ENCODE measurements around the gene PPP1R3C. TPM values are rescaled to one million over a fixed set of nuclear protein-coding genes. Genes with fewer than 3 reads are reported as not detected.

PPP1R3C gene
- total RNA-seq, 2 donors from 2014 or later: 10.6 to 20.5 TPM

DNA sequence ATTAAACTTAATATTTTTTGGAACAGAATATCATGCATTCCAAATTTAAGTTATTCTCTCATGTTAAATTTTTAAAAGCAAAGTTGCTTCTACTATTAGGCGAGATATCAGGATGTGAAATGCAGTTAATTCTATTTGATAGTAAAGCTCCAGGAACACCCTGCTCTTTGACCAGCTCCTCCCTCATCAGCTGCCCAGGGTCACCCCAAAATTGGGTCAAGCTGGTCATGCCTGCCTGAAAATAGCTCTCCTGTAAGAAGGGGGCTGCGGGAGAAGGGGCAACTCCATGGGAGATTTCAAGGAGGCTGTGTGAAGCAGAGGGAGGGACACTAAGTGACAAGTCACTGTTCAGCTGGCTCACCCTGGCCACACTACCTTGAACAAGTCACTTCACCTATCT lies 5.9 kb downstream of the PPP1R3C start:
- H3K9me3 ChIP-seq: no peaks in the 10 kb centered on the region
- no peaks in the 10 kb centered on the region for H3K4me1 ChIP-seq (replicated peaks)
- no peak overlapping the region for H3K4me3 ChIP-seq
- H3K36me3 ChIP-seq: no peaks in the 10 kb centered on the region
- no peak for TF ChIP-seq POLR2AphosphoS5 (IDR thresholded peaks at IDR 0.05)
- no peak overlapping the region for H3K27ac ChIP-seq
- no peak for DNase-seq (ENCODE audit: low spot score)
- intact Hi-C loops (cut with DNase I): no loop called here
- WGBS: 81% methylated on average over 2 of the region's 2 CpGs
- H3K27me3 ChIP-seq (replicated peaks; ENCODE audit: insufficient read depth): no peaks in the 10 kb centered on the region

DNA sequence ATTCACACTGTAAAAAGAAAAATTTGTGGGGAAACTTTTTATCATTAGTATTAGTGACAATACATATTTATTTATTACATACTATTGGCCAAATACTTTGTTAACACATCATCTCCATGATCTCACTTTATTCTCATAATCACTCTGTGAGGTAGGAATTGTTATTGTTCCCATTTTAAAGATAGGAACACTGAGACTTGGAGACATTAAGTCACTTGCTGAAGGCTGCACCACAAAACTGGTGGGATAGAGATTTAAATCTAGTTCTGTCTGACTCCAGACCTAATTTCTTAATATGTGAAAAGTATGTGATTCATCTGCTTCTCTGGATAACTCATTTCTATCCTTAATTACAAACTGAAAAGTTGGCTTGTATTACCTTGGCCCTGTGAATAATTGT lies 8.2 kb downstream of the PPP1R3C start:
- intact Hi-C loops (cut with DNase I): no loop called here
- DNase-seq (ENCODE audit: low spot score): no peak
- TF ChIP-seq POLR2A (IDR thresholded peaks at IDR 0.05) (no peak), CTCF (IDR thresholded peaks at IDR 0.05) (no peak), POLR2AphosphoS5 (IDR thresholded peaks at IDR 0.05) (no peak)
- no peaks in the 10 kb centered on the region for H3K9me3 ChIP-seq
- no peaks in the 10 kb centered on the region for H3K36me3 ChIP-seq
- H3K27me3 ChIP-seq (replicated peaks; ENCODE audit: insufficient read depth): no peaks in the 10 kb centered on the region
- H3K4me1 ChIP-seq (replicated peaks): no peaks in the 10 kb centered on the region
- no peak overlapping the region for H3K27ac ChIP-seq
- no peak overlapping the region for H3K4me3 ChIP-seq

GRCh38 chr10:91622601-91623000 lies 10.3 kb downstream of the PPP1R3C start:
- H3K27ac ChIP-seq: no peak overlapping the region
- no peak for TF ChIP-seq CTCF (IDR thresholded peaks at IDR 0.05)
- TF ChIP-seq POLR2A (IDR thresholded peaks at IDR 0.05): no peak
- no peak for TF ChIP-seq POLR2AphosphoS5 (IDR thresholded peaks at IDR 0.05)
- no peaks in the 10 kb centered on the region for H3K4me1 ChIP-seq (replicated peaks)
- no peak overlapping the region for H3K4me3 ChIP-seq
- DNase-seq (ENCODE audit: low spot score): no peak
- WGBS: 90% methylated on average over 1 of the region's 1 CpG
- intact Hi-C loops (cut with DNase I): no loop called here
- no peaks in the 10 kb centered on the region for H3K9me3 ChIP-seq
- H3K36me3 ChIP-seq: no peaks in the 10 kb centered on the region
- no peaks in the 10 kb centered on the region for H3K27me3 ChIP-seq (replicated peaks; ENCODE audit: insufficient read depth)

GRCh38 chr10:91621483-91622113 lies 11.3 kb downstream of the PPP1R3C start:
- H3K4me1 ChIP-seq (replicated peaks): no peaks in the 10 kb centered on the region
- WGBS: 79% methylated on average over 1 of the region's 1 CpG
- no peak overlapping the region for H3K27ac ChIP-seq
- DNase-seq (ENCODE audit: low spot score): no peak
- H3K27me3 ChIP-seq (replicated peaks; ENCODE audit: insufficient read depth): no peaks in the 10 kb centered on the region
- TF ChIP-seq CTCF (IDR thresholded peaks at IDR 0.05): no peak
- no peak for TF ChIP-seq POLR2A (IDR thresholded peaks at IDR 0.05)
- no peak for TF ChIP-seq POLR2AphosphoS5 (IDR thresholded peaks at IDR 0.05)
- no peaks in the 10 kb centered on the region for H3K9me3 ChIP-seq
- no peaks in the 10 kb centered on the region for H3K36me3 ChIP-seq
- no peak overlapping the region for H3K4me3 ChIP-seq
- intact Hi-C loops (cut with DNase I): no loop called here

- no peak overlapping the region for H3K27ac ChIP-seq
- TF ChIP-seq POLR2AphosphoS5 (IDR thresholded peaks at IDR 0.05) (no peak), CTCF (IDR thresholded peaks at IDR 0.05) (no peak), POLR2A (IDR thresholded peaks at IDR 0.05) (no peak)
- no peak for DNase-seq (ENCODE audit: low spot score)
- intact Hi-C loops (cut with DNase I): no loop called here
- 80% methylated on average over 7 of the region's 7 CpGs for WGBS
- no peaks in the 10 kb centered on the region for H3K9me3 ChIP-seq
- H3K36me3 ChIP-seq: no peaks in the 10 kb centered on the region
- H3K4me3 ChIP-seq: no peak overlapping the region
- H3K4me1 ChIP-seq (replicated peaks): no peaks in the 10 kb centered on the region
- H3K27me3 ChIP-seq (replicated peaks; ENCODE audit: insufficient read depth): no peaks in the 10 kb centered on the region
Observed at GRCh38 chr10:91617072-91617609, 15.7 kb downstream of the PPP1R3C start.
